Activated CD4-positive, alpha-beta T cell treated with anti-CD3 and anti-CD28 coated beads for 24 hours (primary cell): ENCODE data around the gene SYNRG.
"Not testable (repeated sequence)": the region's sequence is repeated elsewhere in the genome, so short reads cannot be mapped to it uniquely, and the experiment has no call there.

Experiments
- DNase-seq, 2 donors: peaks; one replicate each; pipeline ENCODE4 v3.0.0-alpha.2; 2020; ENCODE audit warnings: low read depth in 2 of 2

The SYNRG gene, protein sequence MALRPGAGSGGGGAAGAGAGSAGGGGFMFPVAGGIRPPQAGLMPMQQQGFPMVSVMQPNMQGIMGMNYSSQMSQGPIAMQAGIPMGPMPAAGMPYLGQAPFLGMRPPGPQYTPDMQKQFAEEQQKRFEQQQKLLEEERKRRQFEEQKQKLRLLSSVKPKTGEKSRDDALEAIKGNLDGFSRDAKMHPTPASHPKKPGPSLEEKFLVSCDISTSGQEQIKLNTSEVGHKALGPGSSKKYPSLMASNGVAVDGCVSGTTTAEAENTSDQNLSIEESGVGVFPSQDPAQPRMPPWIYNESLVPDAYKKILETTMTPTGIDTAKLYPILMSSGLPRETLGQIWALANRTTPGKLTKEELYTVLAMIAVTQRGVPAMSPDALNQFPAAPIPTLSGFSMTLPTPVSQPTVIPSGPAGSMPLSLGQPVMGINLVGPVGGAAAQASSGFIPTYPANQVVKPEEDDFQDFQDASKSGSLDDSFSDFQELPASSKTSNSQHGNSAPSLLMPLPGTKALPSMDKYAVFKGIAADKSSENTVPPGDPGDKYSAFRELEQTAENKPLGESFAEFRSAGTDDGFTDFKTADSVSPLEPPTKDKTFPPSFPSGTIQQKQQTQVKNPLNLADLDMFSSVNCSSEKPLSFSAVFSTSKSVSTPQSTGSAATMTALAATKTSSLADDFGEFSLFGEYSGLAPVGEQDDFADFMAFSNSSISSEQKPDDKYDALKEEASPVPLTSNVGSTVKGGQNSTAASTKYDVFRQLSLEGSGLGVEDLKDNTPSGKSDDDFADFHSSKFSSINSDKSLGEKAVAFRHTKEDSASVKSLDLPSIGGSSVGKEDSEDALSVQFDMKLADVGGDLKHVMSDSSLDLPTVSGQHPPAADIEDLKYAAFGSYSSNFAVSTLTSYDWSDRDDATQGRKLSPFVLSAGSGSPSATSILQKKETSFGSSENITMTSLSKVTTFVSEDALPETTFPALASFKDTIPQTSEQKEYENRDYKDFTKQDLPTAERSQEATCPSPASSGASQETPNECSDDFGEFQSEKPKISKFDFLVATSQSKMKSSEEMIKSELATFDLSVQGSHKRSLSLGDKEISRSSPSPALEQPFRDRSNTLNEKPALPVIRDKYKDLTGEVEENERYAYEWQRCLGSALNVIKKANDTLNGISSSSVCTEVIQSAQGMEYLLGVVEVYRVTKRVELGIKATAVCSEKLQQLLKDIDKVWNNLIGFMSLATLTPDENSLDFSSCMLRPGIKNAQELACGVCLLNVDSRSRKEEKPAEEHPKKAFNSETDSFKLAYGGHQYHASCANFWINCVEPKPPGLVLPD (N-terminal part only)

DNA sequence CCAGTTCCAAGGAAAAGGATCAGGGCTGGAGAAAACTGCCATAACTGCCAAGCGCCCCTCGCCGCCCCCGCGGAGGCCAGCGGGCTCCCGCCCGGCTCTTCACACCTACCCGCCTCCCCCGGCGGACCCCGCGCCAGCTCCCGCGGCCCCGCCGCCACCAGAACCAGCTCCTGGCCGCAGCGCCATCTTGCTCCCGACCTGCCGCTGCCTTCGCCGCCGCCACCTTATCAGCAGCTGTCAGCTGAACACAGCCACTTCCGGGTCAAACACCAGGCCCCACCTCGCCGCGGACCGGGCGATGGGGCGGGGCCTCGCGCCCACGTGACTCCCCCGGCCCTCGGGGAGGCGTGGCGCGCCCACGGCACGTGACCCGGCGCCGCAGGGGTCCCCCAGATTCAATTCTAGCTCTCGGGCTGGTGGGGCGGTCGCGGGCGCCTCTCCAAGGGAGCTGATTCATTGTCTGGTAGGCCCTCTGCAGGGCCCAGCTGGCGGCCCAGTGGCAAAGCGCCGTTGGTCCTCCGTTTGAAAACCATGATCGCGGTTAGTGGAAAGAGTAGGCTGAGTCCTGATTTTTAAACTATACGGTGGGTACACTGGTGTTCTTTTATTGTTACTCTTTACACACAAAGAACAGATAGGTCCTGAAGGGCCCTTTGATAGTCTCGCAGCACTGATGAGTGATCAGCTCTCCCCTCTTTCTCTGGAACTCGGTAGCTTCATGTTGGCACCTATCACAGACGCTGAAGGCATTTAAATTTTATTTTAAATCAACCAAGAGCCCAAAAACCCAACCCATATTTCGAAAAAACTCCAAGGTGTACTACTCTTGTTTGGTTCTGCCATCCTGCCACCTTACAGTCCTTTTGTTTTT, at the start of gene SYNRG:
Gene SYNRG (minus strand): TSS at position 249 of the 871 bp plus-strand sequence. CDS start 63 bp downstream, at position 186.
- DNase-seq, result peak; percentile 86 to 87

DNA sequence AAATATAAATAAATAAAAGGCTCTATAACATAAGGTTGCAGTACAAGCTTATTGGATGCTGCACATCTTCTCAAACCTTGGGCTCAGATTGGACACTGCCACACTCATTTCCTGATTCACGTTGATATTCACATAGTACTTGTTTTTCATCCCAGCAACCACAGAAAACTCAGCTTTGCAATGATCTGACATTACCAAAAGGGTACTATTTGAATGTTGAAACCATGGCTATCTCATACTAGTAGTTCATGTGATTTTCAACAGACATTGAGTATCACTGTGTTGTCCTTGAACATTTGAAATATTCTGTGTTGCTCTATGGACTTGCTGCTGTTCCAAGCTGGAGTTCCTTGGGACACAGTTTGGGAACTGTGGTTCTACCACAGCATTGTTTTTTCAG, 48.0 kb upstream of the SYNRG start:
- DNase-seq, result no peak

DNA sequence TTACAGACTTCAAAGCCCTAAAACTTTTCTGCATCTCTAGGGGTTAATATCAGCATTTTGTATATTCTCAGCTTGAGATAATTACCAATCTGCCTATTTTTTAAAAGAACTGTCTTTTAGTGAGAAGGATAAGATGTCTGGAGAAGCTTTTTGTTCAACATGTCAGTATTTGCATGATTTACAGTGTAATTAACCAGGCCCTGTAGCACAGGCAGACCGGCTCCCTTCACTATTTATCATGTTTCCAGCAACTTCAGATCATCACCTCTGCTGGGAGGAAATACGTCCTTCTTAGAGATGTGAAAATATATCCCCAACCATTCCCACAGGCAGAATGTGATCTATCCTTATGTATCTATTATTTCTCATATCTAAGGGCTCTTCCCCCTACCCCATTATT, 42.6 kb upstream of the SYNRG start:
- DNase-seq, result no peak

DNA sequence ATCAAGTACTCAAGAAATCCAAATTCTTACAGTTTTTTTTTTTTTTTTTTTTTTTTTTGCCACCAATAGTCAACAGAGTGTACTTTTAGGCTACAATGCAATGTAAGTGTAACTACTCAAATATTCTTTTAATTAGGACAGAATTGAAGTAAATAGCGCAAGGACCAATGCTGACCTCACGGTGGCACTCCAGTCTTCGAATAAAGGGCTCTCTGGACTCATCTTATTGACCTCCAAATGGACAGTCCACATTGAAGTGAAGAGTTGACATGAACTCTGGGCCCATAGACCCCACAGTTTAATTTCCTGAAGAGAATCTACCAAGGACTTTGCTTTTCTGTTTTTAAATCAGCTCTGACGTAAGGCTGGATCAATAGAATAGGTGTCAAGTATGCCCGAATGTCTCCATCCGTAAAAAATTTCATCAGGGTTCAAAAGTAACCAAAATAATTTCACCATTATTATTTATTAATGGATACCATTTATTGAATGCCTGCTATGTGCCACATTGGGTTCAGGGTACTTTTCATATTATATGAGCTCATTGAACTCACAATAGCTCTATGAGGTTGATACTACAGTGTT, 41.3 kb upstream of the SYNRG start:
- no peak for DNase-seq

DNA sequence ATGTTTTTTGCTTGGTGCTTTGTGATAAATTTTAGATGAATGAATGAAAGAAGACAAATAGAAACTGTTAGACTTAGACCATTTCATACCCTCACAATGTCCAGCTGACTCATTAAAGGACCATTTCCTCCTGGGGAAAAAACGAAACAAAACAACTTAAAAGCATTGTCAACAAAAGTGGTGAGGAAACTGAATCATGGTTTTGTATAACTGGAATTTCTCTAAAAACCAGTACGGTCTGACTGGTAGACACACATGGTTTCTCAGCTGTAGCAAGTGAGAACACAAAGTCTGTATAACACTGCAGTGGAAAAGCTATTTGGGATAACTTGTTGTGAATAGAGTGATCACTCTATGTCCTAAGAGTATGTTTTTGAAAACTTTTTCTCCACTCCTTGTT, 39.3 kb upstream of the SYNRG start:
- no peak for DNase-seq

DNA sequence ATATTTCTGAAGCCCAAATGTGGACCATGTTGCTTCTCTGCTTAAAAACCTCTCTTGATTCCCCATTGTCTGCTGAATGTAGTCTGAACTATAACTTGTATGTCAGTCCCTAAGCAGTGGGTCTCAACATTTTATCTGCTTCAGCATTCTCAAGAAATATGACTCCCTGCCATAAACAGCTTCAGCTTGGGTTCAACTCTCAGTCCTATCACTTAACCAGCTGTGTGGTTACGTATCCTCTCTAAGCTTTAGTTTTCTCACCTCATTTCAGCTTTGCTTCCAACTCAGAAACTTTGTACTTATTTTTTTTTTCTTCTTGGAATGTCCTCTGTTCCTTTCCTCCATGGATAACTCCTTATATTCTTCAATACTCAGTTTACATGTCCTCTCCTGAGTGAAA, 38.6 kb upstream of the SYNRG start:
- no peak for DNase-seq

DNA sequence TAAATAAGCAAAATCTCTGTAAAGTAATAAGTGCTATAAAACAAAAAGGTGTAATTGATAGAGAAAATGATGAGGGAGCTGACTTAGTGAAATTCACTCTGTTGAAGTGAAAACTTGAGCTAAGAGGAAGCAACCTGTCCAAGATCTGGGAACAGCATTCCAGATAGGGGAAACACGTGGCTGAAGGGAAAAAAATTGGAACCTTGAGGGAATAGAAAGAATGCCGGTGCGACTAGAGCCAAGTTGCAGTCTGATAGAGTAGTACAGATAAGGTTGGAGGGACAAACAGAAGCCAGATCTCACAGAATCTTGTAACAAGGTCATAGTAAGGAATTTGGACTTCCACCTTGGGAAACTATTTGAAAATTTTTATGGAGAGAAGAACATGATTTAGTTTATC, 34.7 kb upstream of the SYNRG start:
- DNase-seq, result no peak

DNA sequence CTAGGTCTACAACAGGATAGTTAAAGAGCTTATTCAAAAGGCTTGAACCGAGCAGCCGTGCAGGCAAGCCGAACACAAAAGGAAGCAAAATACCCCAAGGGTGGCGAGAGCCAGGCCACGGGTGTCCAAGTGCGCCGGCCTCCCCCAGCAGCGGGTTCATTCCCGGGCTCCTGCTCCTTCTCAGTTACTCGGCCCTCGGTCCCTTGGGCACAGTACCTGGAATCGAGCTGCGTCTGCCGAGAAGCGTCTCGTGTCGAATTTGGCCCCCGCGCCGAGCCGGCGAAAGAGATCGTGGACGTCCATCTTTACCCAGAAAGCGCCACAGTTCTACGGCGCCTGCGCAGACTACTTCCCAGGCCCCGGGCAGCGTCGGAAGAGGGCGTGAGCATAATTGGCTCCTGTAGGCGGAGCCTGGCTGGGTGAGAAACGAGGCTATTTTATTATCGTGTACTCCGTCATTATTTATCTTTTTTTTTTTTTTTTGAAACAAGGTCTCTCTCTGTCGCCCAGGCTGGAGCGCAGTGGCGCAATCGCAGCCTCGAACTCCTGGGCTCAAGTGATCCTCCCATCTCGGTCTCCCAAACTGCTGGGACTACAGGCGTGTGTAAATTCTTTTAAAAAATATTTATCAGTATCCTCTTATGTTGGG, 34.0 kb upstream of the SYNRG start, which contains the start of gene DDX52:
Gene DDX52 (minus strand): TSS at position 329 of the 649 bp plus-strand sequence. CDS start 26 bp downstream, at position 303.
- peak; percentile 77 to 78 for DNase-seq

DNA sequence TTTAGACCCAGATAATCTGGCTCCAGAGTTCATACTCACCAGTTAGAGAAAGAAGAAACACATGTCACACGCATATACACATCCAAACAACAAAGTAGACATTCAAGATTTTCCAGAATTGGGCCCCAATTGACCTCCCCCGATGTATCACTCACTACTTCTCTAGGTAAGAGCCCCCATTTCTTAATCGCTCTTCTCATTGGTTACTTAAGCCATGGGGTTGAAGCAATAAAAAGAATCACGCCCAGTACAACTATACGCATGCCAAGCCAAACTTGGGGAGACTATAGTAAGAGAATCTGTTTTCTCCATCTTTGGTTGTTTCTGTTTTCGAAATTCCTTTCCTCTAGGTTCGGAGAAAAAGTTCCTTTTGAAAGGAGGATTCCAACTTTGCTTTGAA, 33.5 kb upstream of the SYNRG start:
- DNase-seq, result no peak

DNA sequence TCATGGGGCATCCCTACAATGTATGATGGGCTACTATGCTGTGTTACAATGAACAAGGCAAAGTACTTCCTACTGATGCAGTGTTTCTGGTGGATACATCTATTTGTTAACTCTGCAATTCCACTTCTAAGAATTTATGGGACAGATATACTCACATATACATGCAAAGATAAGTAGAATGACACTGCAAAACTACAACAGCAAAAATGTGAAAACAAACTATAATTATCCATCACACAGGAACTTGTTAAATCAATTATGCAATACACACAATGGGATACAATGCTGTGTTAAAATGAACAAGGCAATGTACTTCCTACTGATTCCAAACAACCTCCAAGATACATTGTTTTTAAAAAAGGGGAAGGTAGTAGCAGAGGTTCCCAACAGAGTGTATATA, 30.8 kb upstream of the SYNRG start:
- DNase-seq, result no peak

DNA sequence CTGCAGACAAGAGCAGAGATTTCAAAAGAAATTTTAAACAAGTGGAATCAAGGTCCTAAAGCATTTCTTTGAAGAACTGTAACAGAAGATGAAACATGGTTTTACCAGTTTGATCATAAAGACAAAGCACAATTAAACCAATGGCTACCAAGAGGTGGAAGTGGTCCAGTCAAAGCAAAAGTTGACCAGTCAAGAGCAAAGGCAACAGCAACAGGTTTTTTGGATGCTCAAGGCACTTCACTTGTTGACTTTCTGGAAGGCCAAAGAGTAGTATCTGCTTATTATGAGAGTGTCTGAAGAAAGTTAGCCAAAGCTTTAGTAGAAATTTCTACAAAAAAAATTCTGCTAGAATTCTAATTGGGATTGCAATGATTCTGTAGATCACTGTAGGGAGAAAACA, 28.7 kb upstream of the SYNRG start:
- no peak for DNase-seq

DNA sequence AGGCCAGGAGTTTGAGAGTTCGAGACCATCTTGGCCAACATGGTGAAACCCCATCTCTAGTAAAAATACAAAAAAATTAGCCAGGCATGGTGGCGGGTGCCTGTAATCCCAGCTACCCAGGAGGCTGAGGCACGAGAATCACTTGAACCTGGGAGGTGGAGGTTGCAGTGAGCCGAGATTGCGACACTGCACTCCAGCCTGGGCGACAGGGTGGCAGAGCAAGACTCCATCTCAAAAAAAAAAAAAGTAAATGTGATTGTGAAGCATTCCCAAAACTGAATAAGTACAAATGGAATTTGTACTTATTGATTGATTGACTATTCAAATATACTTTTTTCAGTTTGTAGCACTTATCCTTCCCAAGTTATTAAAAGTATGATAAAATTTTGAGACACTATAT, 7.2 kb upstream of the SYNRG start:
- DNase-seq, result not testable (repeated sequence)

DNA sequence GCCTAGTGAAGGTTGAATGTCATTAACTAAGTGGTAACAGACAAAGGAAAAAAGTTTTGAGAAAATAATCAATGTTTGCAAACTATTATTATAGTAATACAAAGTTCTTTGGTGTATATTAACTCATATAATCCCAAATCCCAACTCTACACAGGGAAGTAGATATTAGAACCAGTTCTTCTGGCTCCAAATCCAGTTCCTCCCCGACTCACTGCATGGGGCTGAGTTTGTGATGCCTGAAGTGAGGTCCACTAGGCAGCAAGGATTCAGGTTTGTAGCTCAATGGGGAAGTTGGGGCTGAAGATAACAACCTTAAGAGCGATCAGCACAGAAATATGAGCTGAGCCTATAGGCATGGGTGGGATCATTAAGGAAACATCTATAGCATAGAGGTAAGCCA, 5.6 kb upstream of the SYNRG start:
- no peak for DNase-seq

DNA sequence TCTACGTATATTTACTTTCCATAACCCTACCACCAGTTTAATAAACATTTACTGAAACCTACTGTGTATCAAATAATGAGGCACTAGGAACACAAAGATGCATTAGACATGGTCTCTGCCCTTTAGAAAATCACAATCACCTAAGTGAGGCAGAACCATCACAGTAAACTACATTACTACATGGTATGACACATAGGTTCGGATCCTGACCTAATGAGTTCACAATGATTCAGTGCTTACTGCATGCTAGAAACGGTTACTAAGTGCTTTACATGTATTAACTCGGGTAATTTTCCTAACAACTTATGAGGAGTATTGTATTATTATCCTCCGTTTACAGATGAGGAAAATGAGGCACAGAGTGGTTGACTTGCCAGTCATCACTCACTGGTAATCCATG, 5.2 kb upstream of the SYNRG start:
- no peak for DNase-seq

DNA sequence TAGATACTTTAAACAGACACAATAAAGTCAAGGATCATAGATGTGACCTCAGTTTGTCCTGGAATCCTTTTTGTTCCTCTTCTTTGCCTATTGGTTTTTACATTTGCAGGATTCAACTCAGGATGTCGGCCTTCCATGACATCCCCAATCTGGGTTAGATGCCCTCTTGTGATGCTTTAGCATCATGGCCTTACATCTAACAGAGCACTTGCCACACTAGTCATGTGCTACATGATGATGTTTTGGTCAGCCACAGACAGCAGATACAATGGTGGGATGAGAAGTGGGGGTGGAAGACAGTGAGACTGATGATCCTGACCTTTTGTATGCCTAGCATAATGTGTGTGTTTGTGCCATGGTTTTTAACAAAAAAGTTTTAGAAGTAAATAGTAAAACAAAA, 1.8 kb upstream of the SYNRG start:
- no peak for DNase-seq

DNA sequence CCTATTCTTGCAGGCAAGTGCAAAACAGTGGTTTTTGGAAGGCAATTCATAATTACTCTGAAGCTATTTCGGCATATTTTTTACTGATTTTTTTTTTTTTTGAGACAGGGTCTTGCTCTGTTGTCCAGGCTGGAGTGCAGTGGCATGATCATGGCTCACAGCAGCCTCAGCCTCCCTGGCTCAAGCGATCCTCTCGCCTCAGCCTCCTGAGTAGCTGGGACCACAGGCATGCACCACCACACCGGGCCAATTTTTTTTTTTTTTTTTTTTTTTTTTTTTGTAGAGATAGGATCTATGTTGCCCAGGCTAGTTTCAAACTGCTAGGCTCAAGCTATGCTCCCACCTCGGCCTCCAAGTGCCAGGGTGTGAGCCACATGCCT, 813 bp upstream of the SYNRG start:
- not testable (repeated sequence) for DNase-seq

DNA sequence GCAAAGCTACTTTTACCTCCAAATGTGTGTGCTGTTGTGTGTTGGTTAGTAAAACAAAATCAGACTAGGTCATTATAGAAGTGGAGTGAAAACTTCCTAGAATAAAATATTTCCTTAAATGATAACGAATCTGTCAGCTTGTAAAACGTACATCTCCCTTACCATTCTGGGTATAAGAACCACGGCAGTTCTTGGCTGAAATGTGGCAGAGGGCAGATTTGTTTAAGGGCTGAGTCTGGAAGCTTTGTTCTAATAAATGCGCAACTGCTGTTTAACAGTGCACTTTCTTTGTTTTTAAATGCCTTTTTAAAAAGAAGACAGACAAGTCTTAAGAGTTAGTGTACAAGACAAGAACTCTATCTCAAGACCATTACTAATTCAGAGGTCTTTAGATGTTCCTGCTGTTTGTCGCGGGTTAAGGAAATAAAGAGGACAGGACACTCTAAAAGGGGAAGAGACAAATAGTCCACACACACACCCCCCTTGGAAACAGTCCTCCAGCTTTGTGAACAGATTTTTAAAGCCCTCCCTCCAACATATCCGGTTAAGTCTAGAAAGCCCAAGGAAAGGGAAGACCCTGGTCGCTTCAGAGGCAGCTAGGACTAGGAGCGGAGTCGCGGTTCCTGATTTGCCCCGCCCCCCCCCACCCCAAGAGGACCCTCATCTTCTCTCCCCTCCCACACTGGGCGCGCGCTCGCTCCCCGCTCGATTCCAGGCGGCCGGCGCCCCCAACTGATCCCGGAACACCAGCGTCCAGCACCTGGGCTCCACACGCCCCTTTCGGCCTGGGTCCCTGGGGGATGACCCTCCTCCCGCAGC, 658 bp downstream of the SYNRG start:
- DNase-seq, result no peak

DNA sequence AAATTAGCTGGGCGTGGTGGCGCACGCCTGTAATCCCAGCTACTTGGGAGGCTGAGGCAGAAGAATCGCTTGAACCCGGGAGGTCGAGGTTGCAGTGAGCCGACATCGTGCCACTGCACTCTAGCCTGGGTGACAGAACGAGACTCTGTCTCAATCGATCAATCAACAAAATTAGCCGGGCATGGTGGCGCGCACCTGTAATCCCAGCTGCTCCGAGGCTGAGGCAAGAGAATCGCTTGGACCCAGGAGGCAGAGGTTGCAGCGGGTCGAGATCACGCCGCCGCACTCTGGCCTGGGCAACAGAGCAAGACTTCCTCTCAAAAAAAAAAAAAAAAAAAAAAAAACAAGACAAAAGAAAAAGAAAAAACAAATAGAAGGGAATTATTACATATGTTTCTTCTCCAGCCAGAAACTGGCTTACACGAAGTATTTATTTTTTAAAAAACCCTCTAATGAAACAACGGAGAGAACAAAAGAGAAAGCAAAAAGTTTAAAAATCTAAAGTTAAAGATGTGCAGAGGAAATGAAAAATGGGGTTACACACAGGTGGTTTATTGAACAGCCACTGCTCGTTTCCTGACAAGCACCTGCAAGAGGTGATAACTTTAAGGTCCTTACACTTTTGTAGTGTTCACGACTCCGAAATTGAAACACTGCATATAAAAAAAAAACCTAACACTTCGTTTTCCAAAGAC, 1.4 kb downstream of the SYNRG start:
- no peak for DNase-seq
